SK-N-SH (cell line): Measurements from ENCODE around the gene PRRC2B. TPM values are rescaled to one million over a fixed set of nuclear protein-coding genes. Genes with fewer than 3 reads are reported as not detected.

Experiments used
- CTCF ChIA-PET: fragments of 300-600, 350-600 bp; formaldehyde crosslinking; extraction: SDS; loops from one replicate; lab custom pipeline; 2021; lab: Yijun Ruan, JAX
- POLR2A ChIA-PET: fragments of 350-600 bp; sonication (Branson Sonifier 250); formaldehyde crosslinking; extraction: SDS; loops from one replicate; lab custom pipeline; 2020; ENCODE audit warnings: antibody characterized with exemption, inconsistent platforms; lab: Yijun Ruan, JAX
- DNase-seq: peaks from one replicate; pipeline ENCODE4 v3.0.0; 2012
- H2AFZ ChIP-seq: fragments of 200-600 bp; sonication (generic); 2 replicates; pipeline ENCODE4 v1.8.1; 2016; ENCODE audit warnings: antibody characterized with exemption, mild to moderate bottlenecking, low read depth
- H3F3A ChIP-seq: fragments of 200-600 bp; sonication (generic); replicated peaks from 2 replicates; pipeline ENCODE3; 2016; ENCODE audit warnings: antibody characterized with exemption, mild to moderate bottlenecking; ENCODE audit not compliant: insufficient read depth
- H3K27ac ChIP-seq, 2 experiments: fragments of 200-500 bp in 1 of 2; fragments of 200-600 bp in 1 of 2; sonication (Bioruptor generic) in 1 of 2; sonication (generic), shearing (Covaris generic) in 1 of 2; 2 replicates each; pipeline versions ENCODE4 v1.5.1 to v1.6.1; 2014 to 2016; ENCODE audit warnings: low read depth in 2 of 2, inconsistent platforms in 1 of 2, low read length in 1 of 2, mild to moderate bottlenecking in 1 of 2, mixed read lengths in 1 of 2
- H3K27me3 ChIP-seq: fragments of 200-600 bp; sonication (generic), shearing (Covaris generic); 2 replicates; pipeline ENCODE4 v1.6.1; 2016; ENCODE audit warnings: mixed run types; ENCODE audit not compliant: insufficient read depth
- H3K36me3 ChIP-seq, 2 experiments: fragments of 200-500 bp in 1 of 2; fragments of 200-600 bp in 1 of 2; sonication (Bioruptor generic) in 1 of 2; sonication (generic) in 1 of 2; replicated peaks in 1 of 2; 2 replicates each; pipeline versions ENCODE3 to v1.5.1; 2014 to 2016; ENCODE audit warnings: low read length in 1 of 2, mild to moderate bottlenecking in 1 of 2; ENCODE audit not compliant: insufficient read depth in 2 of 2, control insufficient read depth in 1 of 2
- H3K4me1 ChIP-seq, 2 experiments: fragments of 200-500 bp in 1 of 2; fragments of 200-600 bp in 1 of 2; sonication (Bioruptor generic) in 1 of 2; sonication (generic), shearing (Covaris generic) in 1 of 2; 2 replicates each; pipeline versions ENCODE4 v1.5.1 to v1.6.1; 2014 to 2016; ENCODE audit warnings: low read depth in 1 of 2, low read length in 1 of 2, mixed run types in 1 of 2; ENCODE audit not compliant: insufficient read depth in 2 of 2, control insufficient read depth in 1 of 2
- H3K4me2 ChIP-seq: fragments of 200-600 bp; sonication (generic), shearing (Covaris generic); 2 replicates; pipeline ENCODE4 v1.6.1; 2017; ENCODE audit warnings: mixed run types
- H3K4me3 ChIP-seq, 2 experiments: fragments of 200-500 bp in 1 of 2; fragments of 200-600 bp in 1 of 2; sonication (Bioruptor generic) in 1 of 2; sonication (generic), shearing (Covaris generic) in 1 of 2; 2 replicates each; pipeline versions ENCODE4 v1.5.1 to v1.8.1; 2014 to 2016; ENCODE audit warnings: low read depth in 2 of 2, inconsistent platforms in 1 of 2, low read length in 1 of 2, mild to moderate bottlenecking in 1 of 2, mixed read lengths in 1 of 2, moderate library complexity in 1 of 2
- H3K79me2 ChIP-seq: fragments of 200-600 bp; sonication (generic); 2 replicates; pipeline ENCODE4 v1.8.1; 2017; ENCODE audit warnings: mild to moderate bottlenecking; ENCODE audit not compliant: insufficient read depth
- H3K9ac ChIP-seq: fragments of 200-600 bp; sonication (generic); 2 replicates; pipeline ENCODE4 v1.6.1; 2017; ENCODE audit warnings: mixed run types
- H3K9me2 ChIP-seq: fragments of 200-600 bp; sonication (generic); 2 replicates; pipeline ENCODE4 v1.6.1; 2017; ENCODE audit warnings: mixed run types
- H3K9me3 ChIP-seq: fragments of 200-600 bp; sonication (generic); 2 replicates; pipeline ENCODE4 v1.6.1; 2017; ENCODE audit warnings: mixed run types, mild to moderate bottlenecking, moderate library complexity
- H4K20me1 ChIP-seq: fragments of 200-600 bp; sonication (generic); 2 replicates; pipeline ENCODE4 v1.6.1; 2017; ENCODE audit warnings: mild to moderate bottlenecking, mixed run types; ENCODE audit not compliant: insufficient read depth
- EZH2phosphoT487 ChIP-seq: fragments of 200-600 bp; sonication (generic); IDR thresholded peaks from 2 replicates; pipeline ENCODE4 v1.6.1; 2017; ENCODE audit warnings: low read depth, mixed run types, mild to moderate bottlenecking, antibody characterized with exemption, moderate library complexity, borderline replicate concordance
- FOXJ3 ChIP-seq: sonication (generic); formaldehyde crosslinking; IDR thresholded peaks from 2 replicates; pipeline ENCODE4 v1.5.1; 2020; ENCODE audit warnings: mild to moderate bottlenecking, missing genetic modification reagents
- GATA2 ChIP-seq: sonication (generic); formaldehyde crosslinking; IDR thresholded peaks from 2 replicates; pipeline ENCODE4 v1.5.0; 2020; ENCODE audit warnings: mild to moderate bottlenecking, missing genetic modification reagents
- JUND ChIP-seq: IDR thresholded peaks from 2 replicates; pipeline ENCODE4 v1.4.0; 2012
- MEF2A ChIP-seq: IDR thresholded peaks from 2 replicates; pipeline ENCODE4 v1.4.0; 2012; ENCODE audit warnings: low read depth, borderline replicate concordance
- NFIC ChIP-seq: IDR thresholded peaks from 2 replicates; pipeline ENCODE4 v1.4.0; 2012; ENCODE audit warnings: borderline replicate concordance
- POLR2AphosphoS5 ChIP-seq: IDR thresholded peaks from 2 replicates; pipeline ENCODE4 v1.6.1; 2012; ENCODE audit warnings: low read depth, low read length
- RAD21 ChIP-seq: IDR thresholded peaks from 2 replicates; pipeline ENCODE4 v1.6.1; 2012; ENCODE audit warnings: mild to moderate bottlenecking, low read length
- RCOR1 ChIP-seq: fragments of 150-350 bp; IDR thresholded peaks from 2 replicates; pipeline ENCODE4 v1.6.1; 2017; ENCODE audit warnings: antibody characterized with exemption, low read length
- RFX5 ChIP-seq: IDR thresholded peaks from 2 replicates; pipeline ENCODE4 v1.6.1; 2012; ENCODE audit warnings: mild to moderate bottlenecking, improper control_type of control experiment, low read length
- SMC3 ChIP-seq: IDR thresholded peaks from 2 replicates; pipeline ENCODE4 v1.6.1; 2012; ENCODE audit warnings: low read depth, low read length, improper control_type of control experiment
- TEAD4 ChIP-seq: IDR thresholded peaks from 2 replicates; pipeline ENCODE4 v1.4.0; 2012; ENCODE audit warnings: mild to moderate bottlenecking, borderline replicate concordance; ENCODE audit not compliant: insufficient read depth
- YY1 ChIP-seq: IDR thresholded peaks from 2 replicates; pipeline ENCODE4 v1.4.0; 2012; ENCODE audit warnings: low read depth, mild to moderate bottlenecking
- WGBS: methylation state at CpG from one replicate; pipeline ENCODE4 v1.1.6; 2017; ENCODE audit warnings: low lambda C conversion rate; 5-methylcytosine and 5-hydroxymethylcytosine counted together
- polyA plus RNA-seq, 3 experiments: library from polyadenylated mRNA; depleted of rRNA; stranded (reverse); fragments of >200 nt; gene quantifications; 2 replicates each; pipeline ENCODE4 v1.2.3, GENCODE V29; 2012
- TF ChIP-seq, protein P1 (sequence below): fragments of 150-350 bp; IDR thresholded peaks from 2 replicates; pipeline ENCODE4 v1.6.1; 2016; ENCODE audit warnings: mild to moderate bottlenecking, low read depth, low read length
- TF ChIP-seq, protein P2 (sequence below): IDR thresholded peaks from 2 replicates; pipeline ENCODE4 v1.4.0; 2012; ENCODE audit warnings: low read depth, borderline replicate concordance
- TF ChIP-seq, protein P3 (sequence below): IDR thresholded peaks from 2 replicates; pipeline ENCODE4 v1.4.0; 2012; ENCODE audit warnings: low read depth
- TF ChIP-seq, protein P4 (sequence below): IDR thresholded peaks from 2 replicates; pipeline ENCODE4; 2012
- TF ChIP-seq, protein P5 (sequence below): IDR thresholded peaks from 2 replicates; pipeline ENCODE4 v1.4.0; 2012; ENCODE audit warnings: low read depth, borderline replicate concordance
- TF ChIP-seq, protein P6 (sequence below): fragments of 200-600 bp; sonication (generic); IDR thresholded peaks from 2 replicates; pipeline ENCODE4 v1.6.1; 2017; ENCODE audit warnings: antibody characterized with exemption, mild to moderate bottlenecking, moderate library complexity

PRRC2B gene
- polyA plus RNA-seq, 1 of the 3 experiments (the other 2 are of a cell fraction), result 26.3 TPM

DNA sequence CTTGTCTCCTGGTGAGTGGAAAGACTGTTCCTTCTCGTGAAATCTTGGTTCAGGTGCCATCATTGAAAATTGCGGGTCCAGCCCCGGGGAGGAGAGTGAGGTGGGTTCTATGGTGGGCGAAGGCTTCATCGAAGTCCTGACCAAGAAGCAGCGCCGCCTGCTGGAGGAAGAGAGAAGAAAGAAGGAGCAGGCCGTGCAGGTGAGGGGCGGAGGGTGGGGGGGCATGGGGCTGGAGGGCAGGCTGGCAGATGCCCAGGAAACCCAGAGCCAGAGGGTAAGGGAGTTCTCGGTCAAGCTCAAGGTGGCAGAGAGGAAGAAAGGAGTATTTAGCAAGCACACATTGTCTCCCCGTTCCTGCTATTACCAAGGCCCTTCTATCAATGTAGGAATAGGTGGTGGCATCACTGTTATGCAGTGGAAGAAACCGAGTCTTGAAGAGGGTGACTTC lies 84.6 kb downstream of the PRRC2B start:
- 57% methylated on average over 12 of the region's 12 CpGs for WGBS

DNA sequence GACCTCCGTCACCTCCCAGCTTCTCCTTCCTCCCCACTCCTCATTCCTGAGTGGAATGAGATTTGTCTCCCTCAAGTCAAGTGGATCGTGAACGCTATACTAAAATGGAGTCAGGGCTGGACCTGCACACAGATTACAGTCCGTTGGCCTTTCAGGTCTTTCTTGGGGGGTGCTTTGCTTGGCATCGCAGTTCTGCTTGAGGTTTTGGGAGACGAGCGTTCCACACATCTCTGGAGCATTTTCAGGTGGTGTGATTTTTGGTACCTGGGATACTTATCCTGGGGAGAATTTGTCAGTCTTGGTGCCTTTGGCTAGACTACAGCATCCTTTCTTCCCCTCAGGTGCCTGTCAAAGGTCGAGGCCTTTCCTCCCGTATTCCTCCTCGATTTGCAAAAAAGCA lies 85.0 kb downstream of the PRRC2B start:
- Histone ChIP-seq H3K4me1 (no peaks in the 10 kb centered on the region; a peak in 1 of 4 replicates), H3K79me2 (peaks cover 33% of the 10 kb centered on the region)
- TF ChIP-seq, protein P1, sequence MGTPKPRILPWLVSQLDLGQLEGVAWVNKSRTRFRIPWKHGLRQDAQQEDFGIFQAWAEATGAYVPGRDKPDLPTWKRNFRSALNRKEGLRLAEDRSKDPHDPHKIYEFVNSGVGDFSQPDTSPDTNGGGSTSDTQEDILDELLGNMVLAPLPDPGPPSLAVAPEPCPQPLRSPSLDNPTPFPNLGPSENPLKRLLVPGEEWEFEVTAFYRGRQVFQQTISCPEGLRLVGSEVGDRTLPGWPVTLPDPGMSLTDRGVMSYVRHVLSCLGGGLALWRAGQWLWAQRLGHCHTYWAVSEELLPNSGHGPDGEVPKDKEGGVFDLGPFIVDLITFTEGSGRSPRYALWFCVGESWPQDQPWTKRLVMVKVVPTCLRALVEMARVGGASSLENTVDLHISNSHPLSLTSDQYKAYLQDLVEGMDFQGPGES, result no peak
- TF ChIP-seq GATA2 (no peak), RAD21 (no peak), YY1 (no peak), NFIC (no peak), RFX5 (no peak), TEAD4 (no peak), MEF2A (no peak), EZH2phosphoT487 (no peak), POLR2AphosphoS5 (no peak), FOXJ3 (CRISPR knock-in tag) (no peak), SMC3 (no peak), RCOR1 (no peak)
- TF ChIP-seq, protein P2, sequence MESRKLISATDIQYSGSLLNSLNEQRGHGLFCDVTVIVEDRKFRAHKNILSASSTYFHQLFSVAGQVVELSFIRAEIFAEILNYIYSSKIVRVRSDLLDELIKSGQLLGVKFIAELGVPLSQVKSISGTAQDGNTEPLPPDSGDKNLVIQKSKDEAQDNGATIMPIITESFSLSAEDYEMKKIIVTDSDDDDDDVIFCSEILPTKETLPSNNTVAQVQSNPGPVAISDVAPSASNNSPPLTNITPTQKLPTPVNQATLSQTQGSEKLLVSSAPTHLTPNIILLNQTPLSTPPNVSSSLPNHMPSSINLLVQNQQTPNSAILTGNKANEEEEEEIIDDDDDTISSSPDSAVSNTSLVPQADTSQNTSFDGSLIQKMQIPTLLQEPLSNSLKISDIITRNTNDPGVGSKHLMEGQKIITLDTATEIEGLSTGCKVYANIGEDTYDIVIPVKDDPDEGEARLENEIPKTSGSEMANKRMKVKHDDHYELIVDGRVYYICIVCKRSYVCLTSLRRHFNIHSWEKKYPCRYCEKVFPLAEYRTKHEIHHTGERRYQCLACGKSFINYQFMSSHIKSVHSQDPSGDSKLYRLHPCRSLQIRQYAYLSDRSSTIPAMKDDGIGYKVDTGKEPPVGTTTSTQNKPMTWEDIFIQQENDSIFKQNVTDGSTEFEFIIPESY, result no peak
- TF ChIP-seq, protein P3, sequence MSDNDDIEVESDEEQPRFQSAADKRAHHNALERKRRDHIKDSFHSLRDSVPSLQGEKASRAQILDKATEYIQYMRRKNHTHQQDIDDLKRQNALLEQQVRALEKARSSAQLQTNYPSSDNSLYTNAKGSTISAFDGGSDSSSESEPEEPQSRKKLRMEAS, result no peak
- TF ChIP-seq, protein P4, sequence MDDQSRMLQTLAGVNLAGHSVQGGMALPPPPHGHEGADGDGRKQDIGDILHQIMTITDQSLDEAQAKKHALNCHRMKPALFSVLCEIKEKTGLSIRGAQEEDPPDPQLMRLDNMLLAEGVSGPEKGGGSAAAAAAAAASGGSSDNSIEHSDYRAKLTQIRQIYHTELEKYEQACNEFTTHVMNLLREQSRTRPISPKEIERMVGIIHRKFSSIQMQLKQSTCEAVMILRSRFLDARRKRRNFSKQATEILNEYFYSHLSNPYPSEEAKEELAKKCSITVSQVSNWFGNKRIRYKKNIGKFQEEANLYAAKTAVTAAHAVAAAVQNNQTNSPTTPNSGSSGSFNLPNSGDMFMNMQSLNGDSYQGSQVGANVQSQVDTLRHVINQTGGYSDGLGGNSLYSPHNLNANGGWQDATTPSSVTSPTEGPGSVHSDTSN, result no peak
- TF ChIP-seq, protein P5, sequence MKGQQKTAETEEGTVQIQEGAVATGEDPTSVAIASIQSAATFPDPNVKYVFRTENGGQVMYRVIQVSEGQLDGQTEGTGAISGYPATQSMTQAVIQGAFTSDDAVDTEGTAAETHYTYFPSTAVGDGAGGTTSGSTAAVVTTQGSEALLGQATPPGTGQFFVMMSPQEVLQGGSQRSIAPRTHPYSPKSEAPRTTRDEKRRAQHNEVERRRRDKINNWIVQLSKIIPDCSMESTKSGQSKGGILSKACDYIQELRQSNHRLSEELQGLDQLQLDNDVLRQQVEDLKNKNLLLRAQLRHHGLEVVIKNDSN, result no peak

More for the DNA sequence above, 84.6 kb downstream of the PRRC2B start:
- H2AFZ ChIP-seq, result no peak overlapping the region
- H3K4me1 ChIP-seq, result no peaks in the 10 kb centered on the region; a peak in 1 of 4 replicates
- no peak overlapping the region for H3K4me2 ChIP-seq
- peaks cover 6% of the 10 kb centered on the region for H3F3A ChIP-seq
- H3K27me3 ChIP-seq, result no peaks in the 10 kb centered on the region
- no peak overlapping the region for H3K4me3 ChIP-seq
- H3K9me3 ChIP-seq, result no peaks in the 10 kb centered on the region
- CTCF ChIA-PET, result interaction anchor here (0.8 to 6.0 kb wide), 29 partner anchors 9 to 262 kb away, joined by 3 to 50 read pairs (median 5); partner anchors contain the start of gene POMT1
- peaks cover 51% of the 10 kb centered on the region for H4K20me1 ChIP-seq
- POLR2A ChIA-PET, result no interaction called here
- H3K9ac ChIP-seq, result no peak overlapping the region
- H3K9me2 ChIP-seq, result no peaks in the 10 kb centered on the region
- no peak overlapping the region for H3K27ac ChIP-seq
- H3K36me3 ChIP-seq, result peaks cover 57 to 94% of the 10 kb centered on the region in 2 experiments
- H3K79me2 ChIP-seq, result peaks cover 35% of the 10 kb centered on the region
- DNase-seq, result peak; percentile 86
- TF ChIP-seq FOXJ3 (CRISPR knock-in tag) (no peak), SMC3 (peak; percentile 48), JUND (no peak), RAD21 (peak; percentile 49), TEAD4 (no peak)
- TF ChIP-seq, protein P6, sequence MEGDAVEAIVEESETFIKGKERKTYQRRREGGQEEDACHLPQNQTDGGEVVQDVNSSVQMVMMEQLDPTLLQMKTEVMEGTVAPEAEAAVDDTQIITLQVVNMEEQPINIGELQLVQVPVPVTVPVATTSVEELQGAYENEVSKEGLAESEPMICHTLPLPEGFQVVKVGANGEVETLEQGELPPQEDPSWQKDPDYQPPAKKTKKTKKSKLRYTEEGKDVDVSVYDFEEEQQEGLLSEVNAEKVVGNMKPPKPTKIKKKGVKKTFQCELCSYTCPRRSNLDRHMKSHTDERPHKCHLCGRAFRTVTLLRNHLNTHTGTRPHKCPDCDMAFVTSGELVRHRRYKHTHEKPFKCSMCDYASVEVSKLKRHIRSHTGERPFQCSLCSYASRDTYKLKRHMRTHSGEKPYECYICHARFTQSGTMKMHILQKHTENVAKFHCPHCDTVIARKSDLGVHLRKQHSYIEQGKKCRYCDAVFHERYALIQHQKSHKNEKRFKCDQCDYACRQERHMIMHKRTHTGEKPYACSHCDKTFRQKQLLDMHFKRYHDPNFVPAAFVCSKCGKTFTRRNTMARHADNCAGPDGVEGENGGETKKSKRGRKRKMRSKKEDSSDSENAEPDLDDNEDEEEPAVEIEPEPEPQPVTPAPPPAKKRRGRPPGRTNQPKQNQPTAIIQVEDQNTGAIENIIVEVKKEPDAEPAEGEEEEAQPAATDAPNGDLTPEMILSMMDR, result peak; percentile 71

More for the DNA sequence above, 85.0 kb downstream of the PRRC2B start:
- Histone ChIP-seq H3K27ac (no peak overlapping the region; a peak in 1 of 4 replicates), H3F3A (peaks cover 6% of the 10 kb centered on the region), H3K9ac (no peak overlapping the region), H3K27me3 (no peaks in the 10 kb centered on the region), H3K9me3 (no peaks in the 10 kb centered on the region), H3K36me3 (peaks cover 61 to 94% of the 10 kb centered on the region in 2 experiments), H3K9me2 (no peaks in the 10 kb centered on the region), H3K4me2 (no peak overlapping the region), H3K4me3 (no peak overlapping the region), H2AFZ (no peak overlapping the region), H4K20me1 (peaks cover 47% of the 10 kb centered on the region)
- WGBS, result 94% methylated on average over 10 of the region's 10 CpGs
- POLR2A ChIA-PET, result no interaction called here
- no peak for DNase-seq
- CTCF ChIA-PET, result interaction anchor here (0.8 to 6.0 kb wide), 22 partner anchors 9 to 262 kb away, joined by 3 to 50 read pairs (median 5); partner anchors contain the start of gene POMT1
